Measurements from ENCODE around the gene ARL6IP1.
"Not testable (repeated sequence)": the region's sequence is repeated elsewhere in the genome, so short reads cannot be mapped to it uniquely, and the experiment has no call there.

DNA sequence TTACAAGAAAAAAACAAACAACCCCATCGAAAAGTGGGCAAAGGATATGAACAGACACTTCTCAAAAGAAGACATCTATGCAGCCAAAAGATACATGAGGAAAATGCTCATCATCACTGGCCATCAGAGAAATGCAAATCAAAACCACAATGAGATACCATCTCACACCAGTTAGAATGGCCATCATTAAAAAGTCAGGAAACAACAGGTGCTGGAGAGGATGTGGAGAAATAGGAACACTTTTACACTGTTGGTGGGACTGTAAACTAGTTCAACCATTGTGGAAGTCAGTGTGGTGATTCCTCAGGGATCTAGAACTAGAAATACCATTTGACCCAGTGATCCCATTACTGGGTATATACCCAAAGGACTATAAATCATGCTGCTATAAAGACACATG, 23.7 kb downstream of the ARL6IP1 start:
- TF ChIP-seq ZNF623 (tag by site-specific recombination; IDR thresholded peaks at IDR 0.05); CTCF (tag by site-specific recombination; IDR thresholded peaks at IDR 0.05); ZNF416 (tag by site-specific recombination; IDR thresholded peaks at IDR 0.05); REST (tag by site-specific recombination; IDR thresholded peaks at IDR 0.05); ELK4 (IDR thresholded peaks at IDR 0.05; ENCODE audit: borderline replicate concordance, low read depth, low read length): not testable (repeated sequence)
